SK-N-SH (cell line): ENCODE results near the gene ATRN. TPM values are rescaled to one million over a fixed set of nuclear protein-coding genes. Genes with fewer than 3 reads are reported as not detected.

Experiments used
- CTCF ChIA-PET: fragments of 300-600, 350-600 bp; formaldehyde crosslinking; extraction: SDS; loops from one replicate; lab custom pipeline; 2021; lab: Yijun Ruan, JAX
- POLR2A ChIA-PET: fragments of 350-600 bp; sonication (Branson Sonifier 250); formaldehyde crosslinking; extraction: SDS; loops from one replicate; lab custom pipeline; 2020; ENCODE audit warnings: antibody characterized with exemption, inconsistent platforms; lab: Yijun Ruan, JAX
- DNase-seq: peaks from one replicate; pipeline ENCODE4 v3.0.0; 2012
- H2AFZ ChIP-seq: fragments of 200-600 bp; sonication (generic); 2 replicates; pipeline ENCODE4 v1.8.1; 2016; ENCODE audit warnings: antibody characterized with exemption, mild to moderate bottlenecking, low read depth
- H3F3A ChIP-seq: fragments of 200-600 bp; sonication (generic); replicated peaks from 2 replicates; pipeline ENCODE3; 2016; ENCODE audit warnings: antibody characterized with exemption, mild to moderate bottlenecking; ENCODE audit not compliant: insufficient read depth
- H3K27ac ChIP-seq, 2 experiments: fragments of 200-500 bp in 1 of 2; fragments of 200-600 bp in 1 of 2; sonication (Bioruptor generic) in 1 of 2; sonication (generic), shearing (Covaris generic) in 1 of 2; 2 replicates each; pipeline versions ENCODE4 v1.5.1 to v1.6.1; 2014 to 2016; ENCODE audit warnings: low read depth in 2 of 2, inconsistent platforms in 1 of 2, low read length in 1 of 2, mild to moderate bottlenecking in 1 of 2, mixed read lengths in 1 of 2
- H3K27me3 ChIP-seq: fragments of 200-600 bp; sonication (generic), shearing (Covaris generic); 2 replicates; pipeline ENCODE4 v1.6.1; 2016; ENCODE audit warnings: mixed run types; ENCODE audit not compliant: insufficient read depth
- H3K36me3 ChIP-seq, 2 experiments: fragments of 200-500 bp in 1 of 2; fragments of 200-600 bp in 1 of 2; sonication (Bioruptor generic) in 1 of 2; sonication (generic) in 1 of 2; replicated peaks in 1 of 2; 2 replicates each; pipeline versions ENCODE3 to v1.5.1; 2014 to 2016; ENCODE audit warnings: low read length in 1 of 2, mild to moderate bottlenecking in 1 of 2; ENCODE audit not compliant: insufficient read depth in 2 of 2, control insufficient read depth in 1 of 2
- H3K4me1 ChIP-seq, 2 experiments: fragments of 200-500 bp in 1 of 2; fragments of 200-600 bp in 1 of 2; sonication (Bioruptor generic) in 1 of 2; sonication (generic), shearing (Covaris generic) in 1 of 2; 2 replicates each; pipeline versions ENCODE4 v1.5.1 to v1.6.1; 2014 to 2016; ENCODE audit warnings: low read depth in 1 of 2, low read length in 1 of 2, mixed run types in 1 of 2; ENCODE audit not compliant: insufficient read depth in 2 of 2, control insufficient read depth in 1 of 2
- H3K4me2 ChIP-seq: fragments of 200-600 bp; sonication (generic), shearing (Covaris generic); 2 replicates; pipeline ENCODE4 v1.6.1; 2017; ENCODE audit warnings: mixed run types
- H3K4me3 ChIP-seq, 2 experiments: fragments of 200-500 bp in 1 of 2; fragments of 200-600 bp in 1 of 2; sonication (Bioruptor generic) in 1 of 2; sonication (generic), shearing (Covaris generic) in 1 of 2; 2 replicates each; pipeline versions ENCODE4 v1.5.1 to v1.8.1; 2014 to 2016; ENCODE audit warnings: low read depth in 2 of 2, inconsistent platforms in 1 of 2, low read length in 1 of 2, mild to moderate bottlenecking in 1 of 2, mixed read lengths in 1 of 2, moderate library complexity in 1 of 2
- H3K79me2 ChIP-seq: fragments of 200-600 bp; sonication (generic); 2 replicates; pipeline ENCODE4 v1.8.1; 2017; ENCODE audit warnings: mild to moderate bottlenecking; ENCODE audit not compliant: insufficient read depth
- H3K9ac ChIP-seq: fragments of 200-600 bp; sonication (generic); 2 replicates; pipeline ENCODE4 v1.6.1; 2017; ENCODE audit warnings: mixed run types
- H3K9me2 ChIP-seq: fragments of 200-600 bp; sonication (generic); 2 replicates; pipeline ENCODE4 v1.6.1; 2017; ENCODE audit warnings: mixed run types
- H3K9me3 ChIP-seq: fragments of 200-600 bp; sonication (generic); 2 replicates; pipeline ENCODE4 v1.6.1; 2017; ENCODE audit warnings: mixed run types, mild to moderate bottlenecking, moderate library complexity
- H4K20me1 ChIP-seq: fragments of 200-600 bp; sonication (generic); 2 replicates; pipeline ENCODE4 v1.6.1; 2017; ENCODE audit warnings: mild to moderate bottlenecking, mixed run types; ENCODE audit not compliant: insufficient read depth
- EP300 ChIP-seq, 2 experiments: IDR thresholded peaks; 2 replicates each; pipeline versions ENCODE4 v1.4.0 to v1.6.1; 2012; ENCODE audit warnings: borderline replicate concordance in 1 of 2, low read depth in 1 of 2, low read length in 1 of 2
- EZH2phosphoT487 ChIP-seq: fragments of 200-600 bp; sonication (generic); IDR thresholded peaks from 2 replicates; pipeline ENCODE4 v1.6.1; 2017; ENCODE audit warnings: low read depth, mixed run types, mild to moderate bottlenecking, antibody characterized with exemption, moderate library complexity, borderline replicate concordance
- FOXJ3 ChIP-seq: sonication (generic); formaldehyde crosslinking; IDR thresholded peaks from 2 replicates; pipeline ENCODE4 v1.5.1; 2020; ENCODE audit warnings: mild to moderate bottlenecking, missing genetic modification reagents
- GABPA ChIP-seq: IDR thresholded peaks from 2 replicates; pipeline ENCODE4 v1.4.0; 2012; ENCODE audit warnings: low read depth, mild to moderate bottlenecking
- MXI1 ChIP-seq: IDR thresholded peaks from 2 replicates; pipeline ENCODE4 v1.6.1; 2012; ENCODE audit warnings: mild to moderate bottlenecking, low read depth, low read length, improper control_type of control experiment
- NRF1 ChIP-seq: IDR thresholded peaks from 2 replicates; pipeline ENCODE4 v1.6.1; 2012; ENCODE audit warnings: low read depth, mild to moderate bottlenecking, low read length
- TAF1 ChIP-seq: IDR thresholded peaks from 2 replicates; pipeline ENCODE4 v1.6.1; 2012; ENCODE audit warnings: low read depth, mild to moderate bottlenecking, low read length, moderate library complexity, borderline replicate concordance
- TCF12 ChIP-seq: IDR thresholded peaks from 2 replicates; pipeline ENCODE4 v1.4.0; 2012
- TEAD4 ChIP-seq: IDR thresholded peaks from 2 replicates; pipeline ENCODE4 v1.4.0; 2012; ENCODE audit warnings: mild to moderate bottlenecking, borderline replicate concordance; ENCODE audit not compliant: insufficient read depth
- USF1 ChIP-seq: IDR thresholded peaks from 2 replicates; pipeline ENCODE4 v1.4.0; 2012; ENCODE audit warnings: low read depth, borderline replicate concordance
- YY1 ChIP-seq: IDR thresholded peaks from 2 replicates; pipeline ENCODE4 v1.4.0; 2012; ENCODE audit warnings: low read depth, mild to moderate bottlenecking
- WGBS: methylation state at CpG from one replicate; pipeline ENCODE4 v1.1.6; 2017; ENCODE audit warnings: low lambda C conversion rate; 5-methylcytosine and 5-hydroxymethylcytosine counted together
- polyA plus RNA-seq, 3 experiments: library from polyadenylated mRNA; depleted of rRNA; stranded (reverse); fragments of >200 nt; gene quantifications; 2 replicates each; pipeline ENCODE4 v1.2.3, GENCODE V29; 2012
- TF ChIP-seq, protein P1 (sequence below): fragments of 200-600 bp; sonication (generic); IDR thresholded peaks from 2 replicates; pipeline ENCODE4 v1.6.1; 2017; ENCODE audit warnings: antibody characterized with exemption, mild to moderate bottlenecking, moderate library complexity
- TF ChIP-seq, protein P2 (sequence below): fragments of 150-350 bp; IDR thresholded peaks from 2 replicates; pipeline ENCODE4 v1.6.1; 2016; ENCODE audit warnings: mild to moderate bottlenecking, low read depth, low read length

Gene ATRN
- polyA plus RNA-seq, 1 of the 3 experiments (the other 2 are of a cell fraction), result 33.8 TPM

GRCh38 chr20:3628502-3629314, 157.9 kb downstream of the ATRN start (continued):
- TF ChIP-seq USF1, result no peak
- TF ChIP-seq, protein P1, sequence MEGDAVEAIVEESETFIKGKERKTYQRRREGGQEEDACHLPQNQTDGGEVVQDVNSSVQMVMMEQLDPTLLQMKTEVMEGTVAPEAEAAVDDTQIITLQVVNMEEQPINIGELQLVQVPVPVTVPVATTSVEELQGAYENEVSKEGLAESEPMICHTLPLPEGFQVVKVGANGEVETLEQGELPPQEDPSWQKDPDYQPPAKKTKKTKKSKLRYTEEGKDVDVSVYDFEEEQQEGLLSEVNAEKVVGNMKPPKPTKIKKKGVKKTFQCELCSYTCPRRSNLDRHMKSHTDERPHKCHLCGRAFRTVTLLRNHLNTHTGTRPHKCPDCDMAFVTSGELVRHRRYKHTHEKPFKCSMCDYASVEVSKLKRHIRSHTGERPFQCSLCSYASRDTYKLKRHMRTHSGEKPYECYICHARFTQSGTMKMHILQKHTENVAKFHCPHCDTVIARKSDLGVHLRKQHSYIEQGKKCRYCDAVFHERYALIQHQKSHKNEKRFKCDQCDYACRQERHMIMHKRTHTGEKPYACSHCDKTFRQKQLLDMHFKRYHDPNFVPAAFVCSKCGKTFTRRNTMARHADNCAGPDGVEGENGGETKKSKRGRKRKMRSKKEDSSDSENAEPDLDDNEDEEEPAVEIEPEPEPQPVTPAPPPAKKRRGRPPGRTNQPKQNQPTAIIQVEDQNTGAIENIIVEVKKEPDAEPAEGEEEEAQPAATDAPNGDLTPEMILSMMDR, result no peak
- TF ChIP-seq NRF1, result no peak
- TF ChIP-seq MXI1, result no peak
- TF ChIP-seq TEAD4, result no peak

DNA sequence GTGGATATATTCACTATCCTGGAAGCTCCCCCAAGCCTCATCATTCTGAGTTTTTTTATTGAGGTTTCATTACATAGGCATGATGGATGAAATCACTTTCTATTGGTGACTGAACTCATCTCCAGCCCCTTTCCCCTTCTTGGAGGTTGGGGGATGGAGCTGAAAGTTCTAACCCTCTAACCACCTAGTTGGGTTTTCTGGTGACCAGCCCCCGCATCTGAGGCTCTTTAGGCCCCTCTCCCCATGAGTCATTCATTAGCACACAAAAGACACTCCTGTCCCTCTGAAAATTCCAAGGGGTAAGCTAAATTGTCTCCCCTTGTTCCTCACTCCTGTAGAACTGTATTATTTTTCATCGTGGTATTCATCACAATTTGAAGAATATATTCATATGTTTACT, 159.1 kb downstream of the ATRN start:
- H3K27ac ChIP-seq, result no peak overlapping the region
- no peak for DNase-seq
- no peaks in the 10 kb centered on the region for H3F3A ChIP-seq
- no peak overlapping the region for H3K4me3 ChIP-seq
- no peaks in the 10 kb centered on the region for H3K27me3 ChIP-seq
- H3K9me3 ChIP-seq, result no peaks in the 10 kb centered on the region
- 91% methylated on average over 2 of the region's 2 CpGs for WGBS
- H4K20me1 ChIP-seq, result no peaks in the 10 kb centered on the region
- H2AFZ ChIP-seq, result no peak overlapping the region
- CTCF ChIA-PET, result no interaction called here
- TF ChIP-seq EP300 (IDR thresholded peaks at IDR 0.05; ENCODE audit: borderline replicate concordance in 1 of 2, low read depth in 1 of 2, low read length in 1 of 2) (no peak), GABPA (no peak), MXI1 (no peak), TAF1 (no peak), FOXJ3 (CRISPR knock-in tag) (no peak), YY1 (no peak), EZH2phosphoT487 (no peak), TCF12 (no peak)
- TF ChIP-seq, protein P2, sequence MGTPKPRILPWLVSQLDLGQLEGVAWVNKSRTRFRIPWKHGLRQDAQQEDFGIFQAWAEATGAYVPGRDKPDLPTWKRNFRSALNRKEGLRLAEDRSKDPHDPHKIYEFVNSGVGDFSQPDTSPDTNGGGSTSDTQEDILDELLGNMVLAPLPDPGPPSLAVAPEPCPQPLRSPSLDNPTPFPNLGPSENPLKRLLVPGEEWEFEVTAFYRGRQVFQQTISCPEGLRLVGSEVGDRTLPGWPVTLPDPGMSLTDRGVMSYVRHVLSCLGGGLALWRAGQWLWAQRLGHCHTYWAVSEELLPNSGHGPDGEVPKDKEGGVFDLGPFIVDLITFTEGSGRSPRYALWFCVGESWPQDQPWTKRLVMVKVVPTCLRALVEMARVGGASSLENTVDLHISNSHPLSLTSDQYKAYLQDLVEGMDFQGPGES, result no peak
- H3K9me2 ChIP-seq, result no peaks in the 10 kb centered on the region
- peaks cover 0 to 2% of the 10 kb centered on the region in 2 experiments for H3K36me3 ChIP-seq
- no peaks in the 10 kb centered on the region for H3K4me1 ChIP-seq
- H3K79me2 ChIP-seq, result no peaks in the 10 kb centered on the region
- H3K4me2 ChIP-seq, result no peak overlapping the region
- no peak overlapping the region for H3K9ac ChIP-seq
- POLR2A ChIA-PET, result no interaction called here
